GM18951 (cell line): ENCODE measurements around the gene CLASP1.

Experiments
- POLR2A ChIP-seq: IDR thresholded peaks from 4 replicates; pipeline ENCODE4 v1.6.1; 2011; ENCODE audit warnings: mild to moderate bottlenecking; ENCODE audit not compliant: insufficient read length, insufficient read depth; ENCODE audit errors: extremely low read depth
- in situ Hi-C: fragments of 300-500 bp; cut with MboI; formaldehyde crosslinking; loops from one replicate; pipeline ENCODE4 v1.12.0; 2022; ENCODE audit warnings: low sequenced_read_pairs, mixed read lengths, inconsistent platforms; ENCODE audit not compliant: unreplicated experiment

The CLASP1 gene

GRCh38 chr2:121541495-121541894 lies 107.8 kb downstream of the CLASP1 start:
- in situ Hi-C loops: no loop called here
- no peak for TF ChIP-seq POLR2A

- in situ Hi-C loops: loop anchor here (10.0 kb wide), 1 partner anchor 175 kb away; no protein-coding TSS in a partner anchor
- TF ChIP-seq POLR2A: no peak
These were observed 109.4 kb downstream of the CLASP1 start for GRCh38 chr2:121539750-121540469.

GRCh38 chr2:121536850-121537557 lies 112.3 kb downstream of the CLASP1 start:
- in situ Hi-C loops: loop anchor here (10.0 kb wide), 1 partner anchor 178 kb away; no protein-coding TSS in a partner anchor
- no peak for TF ChIP-seq POLR2A

GRCh38 chr2:121536347-121536746 lies 112.9 kb downstream of the CLASP1 start:
- no peak for TF ChIP-seq POLR2A
- in situ Hi-C loops: loop anchor here (10.0 kb wide), 1 partner anchor 178 kb away; no protein-coding TSS in a partner anchor

GRCh38 chr2:121534007-121534406 lies 115.3 kb downstream of the CLASP1 start:
- in situ Hi-C loops: loop anchor here (10.0 kb wide), 1 partner anchor 181 kb away; no protein-coding TSS in a partner anchor
- TF ChIP-seq POLR2A: no peak

- in situ Hi-C loops: loop anchor here (10.0 kb wide), 1 partner anchor 182 kb away; no protein-coding TSS in a partner anchor
- TF ChIP-seq POLR2A: no peak
These were observed 116.4 kb downstream of the CLASP1 start for GRCh38 chr2:121532894-121533293.

- in situ Hi-C loops: loop anchor here (10.0 kb wide), 1 partner anchor 182 kb away; no protein-coding TSS in a partner anchor
- no peak for TF ChIP-seq POLR2A
These were observed 116.9 kb downstream of the CLASP1 start for GRCh38 chr2:121532347-121532766.

- in situ Hi-C loops: loop anchor here (10.0 kb wide), 1 partner anchor 185 kb away; no protein-coding TSS in a partner anchor
- no peak for TF ChIP-seq POLR2A
These were observed 119.0 kb downstream of the CLASP1 start for GRCh38 chr2:121530212-121530705.

GRCh38 chr2:121529439-121530211 lies 119.6 kb downstream of the CLASP1 start:
- in situ Hi-C loops: loop anchor here (10.0 kb wide), 1 partner anchor 185 kb away; no protein-coding TSS in a partner anchor
- no peak for TF ChIP-seq POLR2A

GRCh38 chr2:121527009-121527682 lies 122.1 kb downstream of the CLASP1 start:
- TF ChIP-seq POLR2A: no peak
- in situ Hi-C loops: no loop called here

- in situ Hi-C loops: no loop called here
- TF ChIP-seq POLR2A: no peak
These were observed 124.4 kb downstream of the CLASP1 start for GRCh38 chr2:121524685-121525425.
